ENCODE data around the gene TIAM2. TPM values are rescaled to one million over a fixed set of nuclear protein-coding genes. Genes with fewer than 3 reads are reported as not detected.

TIAM2 gene
- total RNA-seq, 4 donors from 2014 or later, result 4.8 to 11.4 (median 6.7) TPM

DNA sequence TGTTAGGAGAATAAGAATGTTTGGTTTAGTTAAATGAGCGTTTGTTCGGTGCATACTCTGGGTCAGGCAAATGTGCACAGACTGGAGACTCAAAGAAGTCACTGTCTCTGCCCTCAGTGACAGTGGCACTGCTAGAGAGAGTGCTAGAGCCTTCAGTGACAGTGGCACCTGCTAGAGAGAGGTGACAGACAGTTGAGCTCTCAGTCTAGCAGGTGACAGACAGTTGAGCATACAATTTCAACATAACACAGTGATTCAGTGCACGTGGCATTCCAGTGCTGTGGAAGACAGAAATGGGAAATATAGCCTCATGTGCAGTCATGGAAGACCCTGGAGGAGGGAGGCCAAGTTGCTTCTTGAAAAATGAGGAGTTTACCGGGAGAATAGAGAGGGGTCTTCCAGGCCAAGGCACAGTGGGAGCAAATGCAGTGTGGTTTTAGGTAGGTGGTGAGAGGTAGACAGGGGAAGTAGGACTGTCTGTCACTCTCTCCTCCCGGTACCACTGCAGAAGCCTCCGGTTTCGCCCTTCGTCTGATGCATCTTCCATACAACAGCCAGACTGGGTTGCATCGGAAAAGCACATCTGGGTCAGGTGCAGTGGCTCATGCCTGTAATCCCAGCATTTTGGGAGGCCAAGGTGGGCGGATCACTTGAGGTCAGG lies 160.8 kb downstream of the TIAM2 start:
- WGBS, result 95% methylated on average over 10 of the region's 10 CpGs
- TF ChIP-seq POLR2A (IDR thresholded peaks at IDR 0.05) (no peak), CTCF (IDR thresholded peaks at IDR 0.05) (no peak), POLR2AphosphoS5 (IDR thresholded peaks at IDR 0.05) (no peak), EP300 (IDR thresholded peaks at IDR 0.05) (no peak)
- no peak for DNase-seq (ENCODE audit: low spot score in 2 of 2)

GRCh38 chr6:155157101-155157500 lies 162.0 kb downstream of the TIAM2 start:
- Histone ChIP-seq H3K4me1 (peaks cover 12% of the 10 kb centered on the region), H3K27me3 (no peaks in the 10 kb centered on the region), H3K9me3 (no peaks in the 10 kb centered on the region), H3K27ac (no peak overlapping the region), H3K4me3 (no peak overlapping the region), H3K36me3 (no peaks in the 10 kb centered on the region)
- 79% methylated on average over 6 of the region's 6 CpGs for WGBS
- no peak for DNase-seq (ENCODE audit: low spot score in 2 of 2)
- TF ChIP-seq POLR2A (IDR thresholded peaks at IDR 0.05) (no peak), CTCF (IDR thresholded peaks at IDR 0.05) (no peak), EP300 (IDR thresholded peaks at IDR 0.05) (no peak), POLR2AphosphoS5 (IDR thresholded peaks at IDR 0.05) (no peak)

More for the DNA sequence above, 160.8 kb downstream of the TIAM2 start:
- Histone ChIP-seq H3K9me3 (no peaks in the 10 kb centered on the region), H3K27ac (no peak overlapping the region), H3K4me1 (peaks cover 12% of the 10 kb centered on the region), H3K4me3 (no peak overlapping the region), H3K36me3 (no peaks in the 10 kb centered on the region), H3K27me3 (no peaks in the 10 kb centered on the region)

- no peak for DNase-seq (ENCODE audit: low spot score in 2 of 2)
- 45% methylated on average over 5 of the region's 5 CpGs for WGBS
- H3K4me3 ChIP-seq, result no peak overlapping the region
Observed at GRCh38 chr6:155158030-155158843, 163.1 kb downstream of the TIAM2 start.

GRCh38 chr6:155162682-155163081 lies 167.6 kb downstream of the TIAM2 start:
- Histone ChIP-seq H3K27ac (no peak overlapping the region), H3K36me3 (no peaks in the 10 kb centered on the region), H3K4me1 (peaks cover 6% of the 10 kb centered on the region), H3K4me3 (no peak overlapping the region), H3K9me3 (no peaks in the 10 kb centered on the region), H3K27me3 (no peaks in the 10 kb centered on the region)
- 82% methylated on average over 3 of the region's 3 CpGs for WGBS
- TF ChIP-seq EP300 (IDR thresholded peaks at IDR 0.05) (no peak), POLR2AphosphoS5 (IDR thresholded peaks at IDR 0.05) (no peak), POLR2A (IDR thresholded peaks at IDR 0.05) (no peak), CTCF (IDR thresholded peaks at IDR 0.05) (no peak)
- no peak for DNase-seq (ENCODE audit: low spot score in 2 of 2)

More at GRCh38 chr6:155158030-155158843, 163.1 kb downstream of the TIAM2 start:
- TF ChIP-seq EP300 (IDR thresholded peaks at IDR 0.05), result no peak
- no peak for TF ChIP-seq POLR2A (IDR thresholded peaks at IDR 0.05)
- TF ChIP-seq POLR2AphosphoS5 (IDR thresholded peaks at IDR 0.05), result no peak
- no peak for TF ChIP-seq CTCF (IDR thresholded peaks at IDR 0.05)
- no peaks in the 10 kb centered on the region for H3K9me3 ChIP-seq
- H3K27ac ChIP-seq, result peak overlapping the region; percentile 49
- peaks cover 12% of the 10 kb centered on the region for H3K4me1 ChIP-seq
- H3K36me3 ChIP-seq, result no peaks in the 10 kb centered on the region
- no peaks in the 10 kb centered on the region for H3K27me3 ChIP-seq

DNA sequence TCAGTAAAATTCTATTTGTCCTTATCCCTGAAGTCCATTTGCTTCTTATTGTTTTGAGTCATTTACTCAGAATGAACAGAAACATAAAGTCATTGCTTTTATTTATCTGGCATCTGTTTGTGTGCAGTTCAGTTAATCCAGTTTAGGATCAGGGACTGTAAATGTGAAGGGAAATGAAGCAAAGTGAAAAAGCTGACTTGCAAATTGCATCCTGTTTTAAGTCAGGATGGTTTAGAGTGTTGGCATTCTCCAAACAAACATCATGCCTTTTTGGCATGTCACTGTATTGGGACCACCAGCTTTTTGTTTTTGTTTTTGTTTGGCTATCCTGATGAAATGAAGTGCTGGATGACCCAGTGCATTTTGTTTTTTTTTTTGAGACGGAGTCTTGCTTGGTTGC lies 168.5 kb downstream of the TIAM2 start:
- no peak for DNase-seq (ENCODE audit: low spot score in 2 of 2)
- Histone ChIP-seq H3K9me3 (no peaks in the 10 kb centered on the region), H3K4me3 (no peak overlapping the region), H3K36me3 (no peaks in the 10 kb centered on the region), H3K27me3 (no peaks in the 10 kb centered on the region), H3K27ac (no peak overlapping the region), H3K4me1 (peaks cover under 1% of the 10 kb centered on the region)
- TF ChIP-seq POLR2A (IDR thresholded peaks at IDR 0.05) (no peak), POLR2AphosphoS5 (IDR thresholded peaks at IDR 0.05) (no peak), CTCF (IDR thresholded peaks at IDR 0.05) (no peak), EP300 (IDR thresholded peaks at IDR 0.05) (no peak)
- WGBS, result 95% methylated on average over 1 of the region's 1 CpG
